IMR-90 (cell line): Measurements from ENCODE around the gene ATG2A. TPM values are rescaled to one million over a fixed set of nuclear protein-coding genes. Genes with fewer than 3 reads are reported as not detected.
A peak's percentile ranks its signal among the peaks of the same experiment; 100 is the strongest.

Experiments
- ATAC-seq: fragments of 200-7000 bp; cut with Tn5 transposase; 2 replicates; pipeline ENCODE4 v1.9.1; 2020; ENCODE audit warnings: low read depth, mild to moderate bottlenecking, moderate library complexity
- BruUV-seq: library from RNA; stranded (reverse); fragments of 400-500 nt; replicated peaks from 2 replicates; lab custom pipeline; 2021; lab: Mats Ljungman, UMichigan
- CTCF ChIA-PET: fragments of 300-600 bp; formaldehyde crosslinking; extraction: SDS; loops from one replicate; lab custom pipeline; 2021; ENCODE audit warnings: antibody characterized with exemption; lab: Yijun Ruan, JAX
- POLR2A ChIA-PET: fragments of 300-600 bp; sonication (Branson Sonifier 250); formaldehyde crosslinking; loops from one replicate; lab custom pipeline; 2022; ENCODE audit warnings: antibody characterized with exemption; ENCODE audit not compliant: unreplicated experiment; lab: Charles Lee
- DNase-seq: peaks from one replicate; pipeline ENCODE4 v3.0.0; 2013
- H2AFZ ChIP-seq: replicated peaks from 2 replicates; pipeline ENCODE3; 2013; ENCODE audit warnings: low read length, mild to moderate bottlenecking; ENCODE audit not compliant: poor library complexity
- H2AK5ac ChIP-seq: 2 replicates; pipeline ENCODE4 v1.6.1; 2013; ENCODE audit warnings: low read depth, low read length, inconsistent platforms
- H2AK9ac ChIP-seq: replicated peaks from 2 replicates; pipeline ENCODE3; 2013; ENCODE audit warnings: mild to moderate bottlenecking, low read depth, low read length, moderate library complexity; ENCODE audit not compliant: poor library complexity
- H2BK120ac ChIP-seq: 2 replicates; pipeline ENCODE4 v1.6.1; 2013; ENCODE audit warnings: low read depth, low read length, inconsistent platforms
- H2BK15ac ChIP-seq: 3 replicates; pipeline ENCODE4 v1.6.1; 2013; ENCODE audit warnings: low read depth, low read length, inconsistent platforms
- H2BK20ac ChIP-seq: 2 replicates; pipeline ENCODE4 v1.6.1; 2013; ENCODE audit warnings: low read depth, mild to moderate bottlenecking, inconsistent platforms, low read length, moderate library complexity
- H2BK5ac ChIP-seq: 2 replicates; pipeline ENCODE4 v1.6.1; 2013; ENCODE audit warnings: mild to moderate bottlenecking, low read depth, low read length, inconsistent platforms; ENCODE audit not compliant: poor library complexity, severe bottlenecking
- H3K14ac ChIP-seq: replicated peaks from 2 replicates; pipeline ENCODE4 v1.6.1; 2013; ENCODE audit warnings: low read depth, low read length, inconsistent platforms
- H3K18ac ChIP-seq: 2 replicates; pipeline ENCODE4 v1.6.1; 2013; ENCODE audit warnings: low read depth, low read length, control low read depth
- H3K23ac ChIP-seq: 2 replicates; pipeline ENCODE4 v1.6.1; 2013; ENCODE audit warnings: low read depth, low read length, inconsistent platforms
- H3K27ac ChIP-seq: 2 replicates; pipeline ENCODE4 v1.5.1; 2013; ENCODE audit warnings: mild to moderate bottlenecking, control low read depth, low read length; ENCODE audit not compliant: insufficient read depth
- H3K27me3 ChIP-seq: 2 replicates; pipeline ENCODE4 v1.6.1; 2013; ENCODE audit warnings: low read length; ENCODE audit not compliant: control insufficient read depth, insufficient read depth
- H3K36me3 ChIP-seq: 2 replicates; pipeline ENCODE4 v1.6.1; 2013; ENCODE audit warnings: low read length, mixed read lengths; ENCODE audit not compliant: control insufficient read depth, insufficient read depth
- H3K4ac ChIP-seq: 2 replicates; pipeline ENCODE4 v1.6.1; 2013; ENCODE audit warnings: low read depth, low read length, inconsistent platforms
- H3K4me1 ChIP-seq: 2 replicates; pipeline ENCODE4 v1.6.1; 2013; ENCODE audit warnings: low read length, mixed read lengths; ENCODE audit not compliant: control insufficient read depth, insufficient read depth
- H3K4me2 ChIP-seq: 2 replicates; pipeline ENCODE4 v1.6.1; 2013; ENCODE audit warnings: low read depth, mild to moderate bottlenecking, control low read depth, low read length, moderate library complexity
- H3K4me3 ChIP-seq: 2 replicates; pipeline ENCODE4 v1.5.1; 2013; ENCODE audit warnings: low read depth, mild to moderate bottlenecking, control low read depth, low read length, moderate library complexity; ENCODE audit not compliant: insufficient read depth
- H3K56ac ChIP-seq: 2 replicates; pipeline ENCODE4 v1.6.1; 2013; ENCODE audit warnings: low read length, inconsistent platforms; ENCODE audit not compliant: insufficient read depth; ENCODE audit errors: extremely low read depth
- H3K79me1 ChIP-seq, 2 experiments: 2 replicates each; pipeline ENCODE4 v1.6.1; 2013; ENCODE audit warnings: low read length in 2 of 2, inconsistent platforms in 1 of 2, low read depth in 1 of 2
- H3K9ac ChIP-seq: 2 replicates; pipeline ENCODE4 v1.6.1; 2013; ENCODE audit warnings: low read depth, low read length, control low read depth
- H3K9me1 ChIP-seq: 2 replicates; pipeline ENCODE4 v1.6.1; 2013; ENCODE audit warnings: low read length, inconsistent platforms; ENCODE audit not compliant: insufficient read depth
- H3K9me3 ChIP-seq: 2 replicates; pipeline ENCODE4 v1.6.1; 2013; ENCODE audit warnings: low read length; ENCODE audit not compliant: control insufficient read depth, insufficient read depth
- H4K20me1 ChIP-seq: 2 replicates; pipeline ENCODE4 v1.6.1; 2013; ENCODE audit warnings: low read length, inconsistent platforms; ENCODE audit not compliant: insufficient read depth
- H4K5ac ChIP-seq: 2 replicates; pipeline ENCODE4 v1.6.1; 2013; ENCODE audit warnings: mild to moderate bottlenecking, low read depth, low read length, control low read depth
- H4K8ac ChIP-seq, 2 experiments: 2 replicates each; pipeline ENCODE4 v1.6.1; 2013; ENCODE audit warnings: low read depth in 2 of 2, low read length in 2 of 2, control low read depth in 1 of 2, inconsistent platforms in 1 of 2
- H4K91ac ChIP-seq: 2 replicates; pipeline ENCODE4 v1.6.1; 2013; ENCODE audit warnings: low read depth, low read length, inconsistent platforms; ENCODE audit not compliant: insufficient read depth
- BHLHE40 ChIP-seq: fragments of 150-350 bp; IDR thresholded peaks from 2 replicates; pipeline ENCODE4 v1.6.1; 2016; ENCODE audit warnings: mild to moderate bottlenecking, low read depth, low read length
- CEBPB ChIP-seq: IDR thresholded peaks from 2 replicates; pipeline ENCODE4 v1.6.1; 2012; ENCODE audit warnings: low read depth, low read length, improper control_type of control experiment
- CHD1 ChIP-seq: IDR thresholded peaks from 2 replicates; pipeline ENCODE4 v1.6.1; 2012; ENCODE audit warnings: low read depth, low read length, improper control_type of control experiment
- MAFK ChIP-seq: IDR thresholded peaks from 2 replicates; pipeline ENCODE4 v1.6.1; 2012; ENCODE audit warnings: low read depth, low read length, improper control_type of control experiment
- NFE2L2 ChIP-seq: fragments of 150-350 bp; IDR thresholded peaks from 2 replicates; pipeline ENCODE4 v1.6.1; 2016; ENCODE audit warnings: low read depth, mild to moderate bottlenecking, low read length
- POLR2A ChIP-seq: IDR thresholded peaks from 2 replicates; pipeline ENCODE4 v1.6.1; 2012; ENCODE audit warnings: mild to moderate bottlenecking, low read depth, low read length
- RFX5 ChIP-seq: IDR thresholded peaks from 2 replicates; pipeline ENCODE4 v1.8.0; 2012; ENCODE audit warnings: low read depth, mild to moderate bottlenecking, low read length, moderate library complexity
- WGBS, 2 experiments: methylation state at CpG; one replicate each; pipeline versions ENCODE4 v1.1.5 to v1.1.7; 2013; ENCODE audit warnings: missing lambda C conversion rate in 2 of 2; ENCODE audit not compliant: insufficient read length in 1 of 2; ENCODE audit errors: extremely low coverage in 2 of 2; 5-methylcytosine and 5-hydroxymethylcytosine counted together
- dilution Hi-C: fragments of 300-500 bp; cut with HindIII; formaldehyde crosslinking; loops from one replicate; pipeline ENCODE4 v1.14.3; 2018; ENCODE audit warnings: low sequenced_read_pairs; ENCODE audit not compliant: unreplicated experiment
- in situ Hi-C: fragments of 300-500 bp; cut with MboI; formaldehyde crosslinking; loops from 3 replicates; pipeline ENCODE4 v1.14.3; 2019; ENCODE audit warnings: low sequenced_read_pairs, inconsistent platforms, mixed read lengths
- intact Hi-C: fragments of 100-400 bp; cut with micrococcal nuclease; formaldehyde crosslinking; loops from 2 replicates; pipeline ENCODE4 v1.10.0; 2022
- polyA plus RNA-seq, 3 experiments: library from polyadenylated mRNA; depleted of rRNA; stranded (reverse); fragments of >200 nt; gene quantifications; 2 replicates each; pipeline ENCODE4 v1.2.3, GENCODE V29; 2012; ENCODE audit warnings: low replicate concordance in 1 of 3
- total RNA-seq: library from RNA; depleted of rRNA; stranded (reverse); fragments of >200 nt; gene quantifications from 2 replicates; pipeline ENCODE4 v1.2.3, GENCODE V29; 2012
- TF ChIP-seq, protein P1 (sequence below): conservative IDR thresholded peaks from 2 replicates; pipeline ENCODE4 v1.5.1; 2012; ENCODE audit warnings: mild to moderate bottlenecking, low read depth, low read length, improper control_type of control experiment
- TF ChIP-seq, protein P2 (sequence below): fragments of 150-350 bp; IDR thresholded peaks from 2 replicates; pipeline ENCODE4 v1.6.1; 2016; ENCODE audit warnings: low read depth, mild to moderate bottlenecking, low read length, moderate library complexity, borderline replicate concordance

The ATG2A gene
- total and polyA plus RNA-seq, 2 of the 4 experiments (the other 2 are of a cell fraction): 3.2 to 10.5 TPM

DNA sequence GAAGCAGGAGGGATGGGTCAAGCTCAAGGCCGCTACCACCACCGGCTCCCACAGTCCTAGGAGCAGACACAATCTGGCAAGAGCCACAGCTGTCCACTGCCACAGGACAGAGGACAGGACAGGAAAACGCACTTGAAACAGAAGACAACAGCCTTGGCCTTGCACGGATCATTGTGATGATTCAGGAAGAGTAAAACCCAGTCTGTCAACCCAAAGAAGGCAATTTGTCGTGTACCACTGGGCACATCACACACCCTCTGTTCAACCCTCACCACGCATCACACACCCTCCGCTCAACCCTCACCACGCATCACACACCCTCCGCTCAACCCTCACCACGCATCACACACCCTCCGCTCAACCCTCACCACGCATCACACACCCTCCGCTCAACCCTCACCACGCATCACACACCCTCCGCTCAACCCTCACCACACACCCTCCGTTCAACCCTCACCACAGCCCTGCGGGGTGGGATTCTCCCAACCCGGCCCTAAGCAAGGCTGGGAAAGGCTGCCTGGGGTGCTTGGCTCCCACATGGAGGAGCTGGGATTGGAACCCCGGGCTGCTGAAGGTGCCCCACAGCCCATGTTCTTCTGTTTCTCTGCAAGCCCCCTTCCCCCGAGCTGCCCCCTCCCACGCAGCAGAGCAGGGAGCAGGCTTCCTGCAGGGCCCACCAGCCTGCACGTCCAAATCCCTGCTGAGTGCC lies 61.3 kb downstream of the ATG2A start:
- Histone ChIP-seq H3K18ac (peak overlapping the region; percentile 22), H3K4me2 (no peak overlapping the region), H4K91ac (peak overlapping the region; percentile 97), H3K27me3 (no peaks in the 10 kb centered on the region), H4K20me1 (peaks cover 5% of the 10 kb centered on the region; the same call in 1 of the 2 replicates), H3K27ac (peak overlapping the region; percentile 74), H3K9ac (no peak overlapping the region), H3K14ac (peak overlapping the region; percentile 98), H2BK15ac (peak overlapping the region; percentile 99), H3K4me1 (peaks cover 29% of the 10 kb centered on the region), H2BK5ac (peak overlapping the region; percentile 85), H2BK120ac (peak overlapping the region; percentile 95), H3K4ac (peak overlapping the region; percentile 99), H3K79me1 (peaks cover 28 to 85% of the 10 kb centered on the region in 2 experiments), H4K8ac (peak overlapping the region; percentile 78 to 96), H2AK9ac (peak overlapping the region; percentile 97), H4K5ac (peak overlapping the region; percentile 7), H3K9me3 (no peaks in the 10 kb centered on the region), H3K36me3 (peaks cover 52% of the 10 kb centered on the region), H3K4me3 (no peak overlapping the region), H3K56ac (peak overlapping the region; percentile 66), H2BK20ac (peak overlapping the region; percentile 93), H3K9me1 (peaks cover 25% of the 10 kb centered on the region), H2AK5ac (peak overlapping the region; percentile 100), H3K23ac (peak overlapping the region; percentile 85; the same call in 1 of the 2 replicates), H2AFZ (peak overlapping the region; percentile 82)
- DNase-seq: no peak
- 89% methylated on average over 5 of the region's 22 CpGs; no CpG with 5 or more reads in 1 of the 2 experiments for WGBS, 2 experiments
- dilution Hi-C loops (no loop called here), intact Hi-C loops (loop anchor here (2.0 kb wide), 1 partner anchor 61 kb away; the partner anchor contains the start of gene ATG2A), in situ Hi-C loops (no loop called here)
- BruUV-seq: no TSS peak
- CTCF ChIA-PET: interaction anchor here (1.0 kb wide), 1 partner anchor 32 kb away, joined by 4 read pairs; no protein-coding TSS in a partner anchor
- POLR2A ChIA-PET: no interaction called here
- ATAC-seq: no peak
- TF ChIP-seq BHLHE40: no peak
- TF ChIP-seq RFX5: no peak
- TF ChIP-seq, protein P1, sequence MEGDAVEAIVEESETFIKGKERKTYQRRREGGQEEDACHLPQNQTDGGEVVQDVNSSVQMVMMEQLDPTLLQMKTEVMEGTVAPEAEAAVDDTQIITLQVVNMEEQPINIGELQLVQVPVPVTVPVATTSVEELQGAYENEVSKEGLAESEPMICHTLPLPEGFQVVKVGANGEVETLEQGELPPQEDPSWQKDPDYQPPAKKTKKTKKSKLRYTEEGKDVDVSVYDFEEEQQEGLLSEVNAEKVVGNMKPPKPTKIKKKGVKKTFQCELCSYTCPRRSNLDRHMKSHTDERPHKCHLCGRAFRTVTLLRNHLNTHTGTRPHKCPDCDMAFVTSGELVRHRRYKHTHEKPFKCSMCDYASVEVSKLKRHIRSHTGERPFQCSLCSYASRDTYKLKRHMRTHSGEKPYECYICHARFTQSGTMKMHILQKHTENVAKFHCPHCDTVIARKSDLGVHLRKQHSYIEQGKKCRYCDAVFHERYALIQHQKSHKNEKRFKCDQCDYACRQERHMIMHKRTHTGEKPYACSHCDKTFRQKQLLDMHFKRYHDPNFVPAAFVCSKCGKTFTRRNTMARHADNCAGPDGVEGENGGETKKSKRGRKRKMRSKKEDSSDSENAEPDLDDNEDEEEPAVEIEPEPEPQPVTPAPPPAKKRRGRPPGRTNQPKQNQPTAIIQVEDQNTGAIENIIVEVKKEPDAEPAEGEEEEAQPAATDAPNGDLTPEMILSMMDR: no peak
- TF ChIP-seq CEBPB: no peak
- no peak for TF ChIP-seq POLR2A
- no peak for TF ChIP-seq MAFK
- TF ChIP-seq, protein P2, sequence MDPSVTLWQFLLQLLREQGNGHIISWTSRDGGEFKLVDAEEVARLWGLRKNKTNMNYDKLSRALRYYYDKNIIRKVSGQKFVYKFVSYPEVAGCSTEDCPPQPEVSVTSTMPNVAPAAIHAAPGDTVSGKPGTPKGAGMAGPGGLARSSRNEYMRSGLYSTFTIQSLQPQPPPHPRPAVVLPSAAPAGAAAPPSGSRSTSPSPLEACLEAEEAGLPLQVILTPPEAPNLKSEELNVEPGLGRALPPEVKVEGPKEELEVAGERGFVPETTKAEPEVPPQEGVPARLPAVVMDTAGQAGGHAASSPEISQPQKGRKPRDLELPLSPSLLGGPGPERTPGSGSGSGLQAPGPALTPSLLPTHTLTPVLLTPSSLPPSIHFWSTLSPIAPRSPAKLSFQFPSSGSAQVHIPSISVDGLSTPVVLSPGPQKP: no peak
- no peak for TF ChIP-seq CHD1
- no peak for TF ChIP-seq NFE2L2
